HG03571 (cell line): ENCODE measurements around the gene AADACL4.
"Not testable (repeated sequence)": the region's sequence is repeated elsewhere in the genome, so short reads cannot be mapped to it uniquely, and the experiment has no call there.

Source experiments
- ATAC-seq: cut with Tn5 transposase; IDR thresholded peaks from one replicate; pipeline ENCODE4 v1.9.1; 2021; ENCODE audit not compliant: unreplicated experiment

AADACL4 gene

DNA sequence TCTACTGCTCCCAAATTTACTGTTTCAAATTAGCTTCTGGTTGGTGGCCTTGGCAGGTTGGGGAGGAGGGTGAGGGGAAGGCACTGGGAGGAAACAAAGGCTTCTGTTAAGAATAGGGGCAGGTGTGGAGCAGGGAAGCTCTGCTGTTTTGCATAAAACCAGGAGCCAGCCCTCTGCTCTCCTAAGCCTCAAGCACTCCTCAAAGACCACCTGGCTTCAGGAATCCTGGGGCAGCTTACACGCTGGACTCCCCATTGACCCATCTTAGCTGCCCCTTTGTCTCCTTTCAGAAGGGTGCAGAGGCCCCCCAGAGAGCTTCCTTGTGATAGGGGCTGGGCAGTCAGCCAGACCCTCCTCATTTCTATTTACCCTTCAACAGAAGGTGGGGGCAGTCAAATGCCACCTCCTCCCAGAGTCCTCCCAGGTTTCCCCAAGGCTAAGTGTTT is 14.4 kb upstream of the AADACL4 start:
- ATAC-seq: no peak

DNA sequence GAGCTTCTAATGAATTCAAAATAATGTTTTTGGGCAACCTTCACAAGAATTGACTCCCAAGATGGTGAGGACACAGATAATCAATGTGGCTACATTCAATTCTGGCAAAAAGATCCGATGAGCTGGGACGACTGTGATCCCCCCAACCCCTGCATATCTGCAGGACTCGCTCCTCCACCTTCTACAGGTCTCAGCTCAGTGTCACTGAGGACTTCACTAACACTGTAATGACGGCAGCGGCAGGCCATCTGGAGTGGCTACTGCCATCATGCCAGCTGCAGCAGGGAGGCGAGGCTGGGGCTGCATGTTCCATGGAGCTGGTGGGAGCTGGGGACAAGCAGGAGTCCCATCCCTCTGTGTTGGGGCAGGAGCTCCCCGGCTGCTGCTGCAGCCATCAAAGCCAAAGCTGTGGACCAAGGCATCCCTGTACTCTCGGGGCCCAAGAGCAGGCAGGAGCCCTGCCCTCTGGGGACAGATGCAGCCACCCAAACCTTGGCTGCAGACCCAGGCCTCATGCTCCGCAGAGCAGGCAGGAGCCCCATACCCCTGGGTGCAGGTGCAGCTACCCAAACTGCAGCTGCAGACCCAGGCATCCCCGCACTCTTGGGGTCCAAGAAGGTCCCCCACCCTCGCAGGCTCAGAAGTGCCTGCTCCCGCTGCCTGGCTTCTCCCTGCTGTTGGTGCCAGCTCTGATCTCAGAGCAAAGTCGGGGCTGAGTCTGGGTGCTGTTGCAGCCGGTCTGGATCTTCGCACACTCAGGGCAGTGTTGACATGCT is 13.7 kb upstream of the AADACL4 start:
- no peak for ATAC-seq

DNA sequence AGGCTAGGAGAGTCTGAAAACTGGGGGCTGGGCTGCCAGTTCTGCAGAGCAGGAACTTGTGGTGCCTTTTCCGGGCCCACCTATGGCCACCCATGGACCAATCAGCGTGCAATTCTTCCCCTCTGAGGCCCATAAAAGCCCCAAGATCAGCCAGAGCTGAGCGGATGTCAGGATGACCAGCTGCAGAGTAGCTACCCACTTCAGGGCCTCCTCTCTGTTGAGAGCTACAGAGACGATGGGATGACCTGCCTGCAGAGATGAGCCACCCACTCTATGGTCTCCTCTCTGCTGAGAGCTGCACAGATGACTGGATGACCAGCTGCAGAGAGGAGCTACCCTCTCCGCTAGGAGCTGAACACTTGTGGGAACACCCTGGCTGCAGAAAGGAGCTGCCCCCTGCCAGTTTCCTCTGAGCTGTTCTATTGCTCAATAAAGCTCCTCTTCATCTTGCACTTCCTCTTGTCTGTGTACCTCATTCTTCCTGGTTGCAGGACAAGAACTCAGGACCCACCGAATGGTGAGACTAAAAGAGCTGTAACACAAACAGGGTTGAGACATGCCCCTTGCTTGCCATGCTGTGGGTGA is 12.8 kb upstream of the AADACL4 start:
- no peak for ATAC-seq

DNA sequence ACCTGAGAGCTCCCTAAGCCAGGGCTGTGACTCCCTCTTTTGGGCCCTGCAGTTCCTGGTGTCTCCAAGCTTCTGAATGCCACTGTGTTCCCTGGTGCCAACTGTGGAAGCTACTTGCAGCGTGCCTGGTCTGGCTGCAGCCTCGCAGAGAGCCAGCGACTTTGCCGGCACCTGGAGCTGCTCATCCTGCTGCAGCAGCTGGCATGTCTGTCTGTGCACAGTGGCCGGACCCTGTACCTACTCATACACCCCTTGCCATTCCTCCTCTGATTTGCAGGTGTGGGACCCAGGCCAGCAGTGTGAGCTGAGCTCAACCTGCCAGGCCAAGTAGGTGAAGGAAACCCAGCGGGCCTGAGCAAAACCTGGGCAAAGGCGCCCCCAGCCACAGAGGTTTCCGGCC is 12.3 kb upstream of the AADACL4 start:
- no peak for ATAC-seq

DNA sequence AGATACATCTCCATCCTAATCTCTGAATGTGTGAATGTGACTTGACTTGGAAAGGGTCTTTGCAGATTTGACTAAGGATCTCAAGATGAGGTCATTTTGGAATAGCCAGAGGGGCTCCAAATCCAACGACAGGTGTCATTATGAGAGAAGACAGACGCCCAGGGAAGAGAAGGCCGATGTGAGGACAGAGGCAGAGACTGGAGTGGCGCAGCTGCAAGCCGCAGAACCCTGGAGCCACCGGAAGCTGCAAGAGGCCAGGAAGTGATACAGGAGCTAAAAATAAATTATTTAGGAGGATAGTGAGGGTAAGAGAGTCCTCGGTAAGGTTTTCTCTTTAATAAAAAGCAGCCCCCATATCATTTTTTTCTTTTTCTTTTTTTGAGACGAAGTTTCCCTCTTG is 9.7 kb upstream of the AADACL4 start:
- no peak for ATAC-seq

DNA sequence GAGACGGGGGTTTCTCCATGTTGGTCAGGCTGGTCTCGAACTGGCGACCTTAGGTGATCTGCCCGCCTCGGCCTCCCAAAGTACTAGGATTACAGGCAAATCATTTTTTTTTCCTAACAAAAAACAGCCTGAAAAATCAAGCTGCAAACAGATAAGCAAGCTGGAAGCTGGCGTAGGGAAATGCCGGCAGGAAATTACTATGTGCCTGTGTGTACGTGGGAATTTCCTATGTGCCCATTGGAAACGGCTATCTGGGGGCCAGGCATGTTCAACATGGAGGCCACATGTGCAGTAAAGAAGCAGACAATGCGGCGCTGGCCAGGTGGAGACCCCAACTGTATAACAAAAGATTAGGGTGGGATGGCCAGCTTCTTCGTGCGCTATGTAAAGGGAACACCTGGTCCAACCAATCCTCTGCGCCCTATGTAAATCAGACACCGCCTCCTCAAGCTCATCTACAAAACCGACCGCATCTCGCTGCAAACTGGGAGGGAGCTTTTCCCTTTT is 9.1 kb upstream of the AADACL4 start:
- ATAC-seq: no peak

DNA sequence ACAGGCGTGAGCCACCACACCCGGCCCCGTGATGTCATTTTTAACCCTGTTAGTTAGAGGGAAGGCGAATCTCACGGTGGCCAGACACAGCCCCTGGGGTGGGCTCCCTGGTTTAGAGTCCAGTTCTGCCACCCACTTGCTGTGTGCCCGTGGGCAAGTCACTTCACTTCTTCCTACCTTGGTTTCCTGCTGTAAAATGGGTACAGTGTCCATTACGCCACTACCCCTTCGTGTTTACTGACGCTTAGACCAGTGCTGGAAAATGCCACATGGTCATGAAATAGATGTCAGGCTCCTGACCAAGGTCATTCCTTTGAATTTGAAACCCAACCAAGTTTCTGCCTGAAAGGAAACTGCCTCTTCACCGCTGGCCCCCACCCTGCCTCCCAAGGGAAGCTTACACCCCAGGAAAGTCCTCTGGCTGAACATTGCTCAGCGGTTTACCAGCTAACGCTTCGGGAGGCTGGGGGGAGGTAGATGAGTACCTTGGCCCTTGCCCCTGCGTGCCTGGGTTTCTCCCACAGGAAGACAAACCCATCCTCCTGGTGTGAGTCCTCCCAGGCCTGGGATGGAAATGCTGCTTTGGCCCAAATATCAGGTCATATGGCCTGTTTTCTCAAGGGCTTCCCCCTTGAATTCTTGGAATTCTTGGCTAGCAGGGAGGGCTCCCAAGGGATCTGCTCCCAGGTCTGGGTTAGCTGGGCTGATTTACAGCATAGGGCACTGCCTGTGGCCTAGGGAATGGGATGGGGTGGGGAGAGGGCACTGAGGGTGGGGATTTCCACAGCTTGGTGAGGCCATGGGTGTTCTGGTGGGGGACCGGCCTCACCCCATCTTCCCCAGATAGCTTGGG is 7.6 kb upstream of the AADACL4 start:
- no peak for ATAC-seq

DNA sequence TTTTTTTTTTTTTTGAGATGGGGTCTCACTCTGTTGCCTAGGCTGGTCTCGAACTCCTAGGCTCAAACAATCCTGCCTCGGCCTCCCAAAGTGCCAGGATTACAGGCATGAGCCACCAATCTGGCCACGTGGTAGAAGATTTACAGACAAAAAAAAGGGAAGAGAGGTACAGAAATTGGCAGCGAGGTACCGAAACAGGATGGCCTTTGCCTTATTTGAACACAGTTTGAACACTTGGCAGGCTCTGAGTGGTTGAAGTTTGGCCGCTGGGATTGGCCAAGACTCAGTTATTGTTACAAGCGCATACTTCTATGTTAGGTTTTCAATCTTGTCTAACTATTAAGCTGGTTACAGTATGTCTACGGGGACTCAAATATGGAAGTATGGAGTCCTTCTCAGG is 6.2 kb upstream of the AADACL4 start:
- no peak for ATAC-seq

DNA sequence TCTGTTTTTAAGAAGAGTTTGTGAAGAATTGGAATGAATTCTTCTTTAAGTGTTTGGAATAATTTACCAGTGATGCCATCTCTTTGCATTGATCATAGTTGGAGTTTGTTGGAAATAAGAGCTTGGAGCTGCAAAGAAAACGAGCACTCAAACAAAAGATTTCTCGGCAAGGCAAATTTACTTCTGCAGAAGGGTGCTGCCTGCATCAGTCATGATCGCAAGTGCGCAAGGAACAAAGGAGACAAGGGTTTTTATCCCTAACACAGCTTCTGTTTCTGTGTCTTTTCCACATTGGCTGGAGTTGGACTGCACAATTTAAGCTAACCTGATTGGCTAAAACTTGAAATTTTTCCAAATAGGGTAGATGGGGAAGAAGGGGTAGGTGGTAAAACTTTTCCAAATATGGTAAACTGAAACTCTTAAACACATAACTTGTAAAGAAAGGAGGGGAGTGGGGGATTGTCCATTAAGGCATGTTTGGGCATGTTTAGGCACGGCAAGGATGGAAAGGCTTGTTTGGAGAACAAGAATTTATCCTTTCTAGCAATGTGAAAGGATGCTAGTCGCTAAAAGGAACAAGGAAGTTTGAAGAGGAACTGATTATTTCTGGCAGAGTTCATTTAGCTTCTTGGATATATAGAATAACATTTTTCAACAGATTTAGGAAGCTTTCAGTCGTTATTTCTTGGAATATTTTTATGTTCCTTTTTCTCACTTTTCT is 3.5 kb upstream of the AADACL4 start:
- ATAC-seq: no peak

DNA sequence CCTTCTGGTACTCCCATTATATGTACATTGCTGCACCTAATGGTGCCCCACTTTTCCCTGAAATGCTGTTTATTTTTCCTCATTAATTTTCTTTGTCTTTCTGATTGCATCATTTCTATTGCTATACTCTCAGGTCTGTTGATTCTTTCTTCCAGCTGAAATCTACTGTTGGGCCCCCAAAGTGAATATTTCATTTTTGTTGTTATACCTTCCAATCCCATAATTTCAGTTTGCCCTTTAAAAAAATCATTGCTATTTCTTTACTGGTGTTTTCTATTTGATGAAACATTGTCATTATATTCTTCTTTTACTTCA is 3.0 kb upstream of the AADACL4 start:
- ATAC-seq: no peak

DNA sequence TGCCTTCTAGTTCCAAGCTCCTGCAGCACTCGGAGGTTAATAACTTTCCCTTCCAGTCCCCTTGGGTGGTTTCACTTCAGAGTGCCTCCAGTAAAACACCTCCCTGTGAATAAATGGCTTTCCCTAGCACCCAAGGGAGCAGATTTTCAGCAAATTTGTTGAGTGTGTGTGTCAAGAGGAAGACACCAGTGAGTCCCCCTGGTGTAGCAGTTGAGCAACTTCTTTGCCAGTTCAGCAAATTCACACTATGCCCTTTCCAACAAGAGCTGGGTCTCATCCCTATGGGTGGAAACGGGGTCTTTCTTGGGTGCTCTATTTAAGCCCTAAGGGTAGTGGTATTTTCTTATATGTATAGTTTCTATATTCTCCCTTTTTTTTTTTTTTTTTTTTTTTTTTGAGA is 806 bp upstream of the AADACL4 start:
- no peak for ATAC-seq

DNA sequence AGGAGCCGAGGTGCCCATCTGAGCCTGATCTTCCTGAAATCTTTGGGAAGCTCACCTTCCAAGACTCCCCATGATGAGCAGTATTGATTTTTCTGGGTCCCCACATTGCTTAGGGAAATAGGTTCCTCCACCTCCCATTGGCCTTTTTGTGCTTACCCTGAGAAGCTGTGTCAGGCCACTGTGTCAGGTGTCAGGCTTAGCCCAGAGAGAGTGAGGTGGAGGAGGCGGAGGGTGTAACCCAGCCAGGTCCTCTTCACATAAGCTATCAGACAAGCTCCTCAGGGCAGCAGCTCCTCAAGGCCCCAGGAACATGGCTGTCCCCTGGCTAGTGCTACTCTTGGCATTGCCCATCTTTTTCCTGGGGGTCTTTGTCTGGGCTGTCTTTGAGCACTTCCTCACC is 352 bp downstream of the AADACL4 start:
- ATAC-seq: no peak

DNA sequence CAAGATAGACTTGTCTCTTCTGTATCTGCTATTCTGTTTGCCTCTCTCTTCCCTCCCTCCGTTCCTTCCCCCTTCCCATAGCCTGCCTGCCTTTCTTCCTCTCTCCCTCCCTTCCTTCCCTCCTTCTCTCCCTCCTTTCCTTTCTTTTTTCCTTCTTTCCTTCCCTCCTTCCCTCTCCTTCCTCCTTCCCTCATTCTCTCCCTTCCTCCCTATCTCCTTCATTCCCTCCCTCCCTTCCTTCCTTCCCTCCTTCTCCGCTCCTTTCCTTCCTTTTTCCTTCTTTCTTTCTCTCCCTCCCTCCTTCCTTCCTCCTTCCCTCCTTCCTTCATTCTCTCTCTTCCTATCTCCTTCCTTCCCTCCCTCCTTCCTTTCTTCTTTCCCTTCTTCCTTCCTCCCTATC is 944 bp downstream of the AADACL4 start:
- ATAC-seq: no peak

DNA sequence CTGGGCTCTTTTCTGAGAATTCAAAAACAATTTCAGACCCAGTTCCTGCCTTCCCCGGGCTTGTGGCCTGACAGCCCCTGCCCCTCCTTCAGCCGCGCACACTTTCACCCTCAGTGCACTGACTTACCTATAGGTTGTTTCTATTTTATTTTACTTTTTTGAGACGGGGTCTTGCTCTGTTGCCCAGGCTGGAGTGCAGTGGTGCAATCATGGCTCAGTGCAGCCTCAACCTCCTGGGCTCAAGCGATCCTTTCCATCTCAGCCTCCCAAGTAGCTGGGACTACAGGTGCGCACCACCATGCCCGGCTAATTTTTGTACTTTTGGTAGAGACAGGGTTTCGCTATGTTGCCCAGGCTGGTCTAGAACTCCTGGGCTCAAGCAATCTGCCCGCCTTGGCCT is 1.5 kb downstream of the AADACL4 start:
- not testable (repeated sequence) for ATAC-seq

DNA sequence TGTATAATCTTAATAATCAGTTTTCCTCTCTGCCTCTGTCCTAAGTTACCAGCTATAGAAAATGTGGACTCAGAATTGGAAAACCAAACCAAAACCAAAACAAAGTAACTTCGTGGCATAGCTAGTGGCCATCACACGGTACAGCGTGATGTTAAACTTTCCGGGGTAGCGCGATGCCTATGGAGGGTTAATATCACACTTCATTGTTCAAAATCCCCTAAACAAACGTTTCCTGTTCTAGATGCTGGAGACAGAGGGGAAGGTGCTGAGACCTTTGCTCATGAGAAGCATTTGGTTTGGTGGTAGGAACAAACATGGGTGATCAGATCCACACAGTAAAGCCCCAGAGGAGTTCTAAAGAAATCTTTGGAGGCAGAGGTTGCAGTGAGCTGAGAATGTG is 4.9 kb downstream of the AADACL4 start:
- ATAC-seq: no peak

DNA sequence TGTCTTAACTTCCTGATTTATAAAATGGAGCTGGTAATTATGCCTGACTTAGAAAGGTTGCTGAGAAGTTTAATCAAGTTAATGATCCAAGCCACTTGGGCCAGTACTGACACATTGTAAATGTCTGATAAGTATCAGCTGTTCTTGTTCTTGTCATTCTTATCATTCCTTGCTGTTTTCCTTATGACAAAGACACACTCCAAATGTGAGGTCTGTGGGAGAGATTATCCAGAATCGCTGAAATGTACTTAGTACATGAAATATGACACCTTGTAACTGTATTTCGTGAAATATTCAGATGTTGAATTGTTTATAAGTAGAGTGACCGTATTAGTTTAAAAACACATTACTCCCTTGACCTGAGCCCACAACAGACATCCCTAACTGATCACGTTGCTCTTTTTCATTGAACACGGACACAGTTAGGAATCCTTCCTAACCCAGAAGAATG is 6.1 kb downstream of the AADACL4 start:
- ATAC-seq: no peak

DNA sequence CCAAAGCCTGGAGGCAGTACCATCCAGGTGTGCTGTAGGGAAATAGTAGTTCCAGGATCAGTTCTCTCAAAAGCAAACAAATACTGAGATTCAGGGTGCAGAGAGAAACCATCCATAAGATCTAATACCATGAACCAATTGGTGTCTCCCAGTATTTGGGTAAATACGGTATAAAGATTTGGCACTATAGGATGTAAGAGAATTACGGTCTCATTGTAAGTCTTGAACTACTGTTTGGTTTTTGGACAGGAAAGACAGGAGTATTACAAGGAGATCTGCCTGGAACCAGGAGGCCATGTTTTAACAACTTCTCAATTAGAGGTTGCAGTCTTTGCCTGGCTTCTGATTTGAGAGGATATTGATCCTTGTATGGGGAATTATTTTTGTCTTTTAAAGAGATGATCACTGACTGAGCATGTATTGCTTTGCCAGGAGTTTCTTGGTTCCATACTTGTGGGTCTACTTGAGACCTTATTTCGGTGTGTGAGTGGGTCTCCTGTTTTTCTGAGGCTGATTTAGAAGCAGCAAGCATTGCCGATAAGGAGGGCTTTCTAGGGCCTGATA is 10.2 kb downstream of the AADACL4 start:
- no peak for ATAC-seq

DNA sequence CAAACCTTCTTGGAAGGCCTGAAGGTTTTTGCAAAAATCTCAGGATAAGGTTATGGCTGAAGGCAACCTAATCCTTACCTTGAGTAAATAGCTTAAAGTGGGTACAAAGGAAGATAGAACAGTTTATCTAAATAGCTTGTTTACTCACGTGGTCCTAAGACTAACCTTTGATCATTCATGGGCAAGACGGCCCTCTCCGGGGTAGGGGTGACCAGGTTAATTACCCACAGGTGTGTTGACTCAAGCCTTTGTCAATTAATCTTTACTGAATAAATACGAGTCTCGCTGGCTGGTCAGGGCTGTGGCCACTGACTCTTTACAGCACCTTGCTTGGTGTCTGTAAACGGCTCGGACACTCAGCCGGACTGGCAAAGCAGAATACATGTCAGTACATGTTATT is 10.8 kb downstream of the AADACL4 start:
- ATAC-seq: no peak

DNA sequence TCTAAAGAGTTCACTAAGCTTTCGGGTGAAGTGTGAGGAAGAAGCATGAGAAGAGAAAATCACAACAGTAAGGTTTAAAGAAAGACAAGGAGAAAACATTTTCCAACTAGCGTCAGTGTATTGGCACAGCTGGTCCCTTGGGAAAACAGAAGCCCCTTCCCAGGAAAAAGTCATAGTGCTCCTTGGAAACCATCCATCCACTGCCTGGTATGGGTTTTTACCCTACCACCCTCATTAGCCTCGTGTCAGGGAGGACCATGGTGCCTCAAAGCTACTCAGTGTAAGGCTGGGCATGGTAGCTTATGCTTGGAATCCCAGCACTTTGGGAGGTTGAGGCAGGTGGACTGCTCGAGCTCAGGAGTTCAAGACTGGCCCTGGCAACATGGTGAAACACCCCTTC is 12.7 kb downstream of the AADACL4 start:
- ATAC-seq: no peak

DNA sequence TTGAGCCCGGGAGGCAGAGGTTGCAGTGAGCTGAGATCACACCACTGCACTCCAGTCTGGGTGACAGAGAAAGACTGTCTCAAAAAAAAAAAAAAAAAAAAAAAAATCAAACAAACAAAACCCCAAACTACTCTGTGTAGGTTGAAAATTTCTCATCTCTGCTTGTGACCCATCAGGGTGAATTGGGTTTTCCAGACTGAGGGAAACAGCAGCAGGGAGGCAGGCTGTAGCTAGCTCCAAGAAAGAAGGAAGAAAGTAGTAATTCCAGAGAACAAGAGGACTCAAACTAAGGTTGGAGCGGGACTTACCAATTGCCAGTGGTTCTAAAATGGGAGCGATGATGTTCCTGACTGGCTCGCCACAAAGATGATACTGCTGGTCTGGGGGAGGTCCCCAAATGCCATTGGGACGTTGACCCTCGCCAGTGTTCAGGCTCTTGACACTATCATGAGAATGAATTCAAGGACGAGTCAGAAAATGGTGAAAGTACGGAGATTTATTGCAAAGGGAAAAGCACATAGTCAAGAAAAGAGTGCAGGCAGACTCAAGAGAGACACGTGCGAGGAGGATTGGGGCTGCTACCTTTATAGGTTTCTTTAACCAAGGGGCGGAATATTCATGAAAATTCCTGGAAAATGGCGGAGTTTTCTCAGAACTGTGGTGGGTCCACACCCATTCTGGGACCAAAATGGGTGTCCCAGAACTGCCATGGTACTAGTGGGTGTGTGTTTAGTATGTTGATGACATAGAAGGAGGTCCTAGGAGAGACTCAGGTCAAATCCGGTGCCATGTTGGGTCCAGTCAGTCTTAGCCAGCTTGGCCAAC is 13.4 kb downstream of the AADACL4 start:
- ATAC-seq: no peak
